Nucleus accumbens (tissue), 56 donors: ENCODE data around the gene OSBP2.

Experiments used
- DNase-seq, 56 donors: peaks; one replicate each; lab custom pipeline; 2025; lab: John Stamatoyannopoulos, UW

Gene OSBP2

GRCh38 chr22:30947816-30948454 is 253.3 kb downstream of the OSBP2 start:
- no peak for DNase-seq

GRCh38 chr22:30948930-30949342 is 254.3 kb downstream of the OSBP2 start:
- no peak for DNase-seq

GRCh38 chr22:30949934-30950660 is 255.4 kb downstream of the OSBP2 start:
- DNase-seq, result no peak

- DNase-seq, result no peak
Measured at GRCh38 chr22:30953206-30953605, 258.5 kb downstream of the OSBP2 start.

GRCh38 chr22:30955153-30955552 is 260.5 kb downstream of the OSBP2 start:
- no peak for DNase-seq
